ENCODE results near the gene DCUN1D1.

The DCUN1D1 gene

DNA sequence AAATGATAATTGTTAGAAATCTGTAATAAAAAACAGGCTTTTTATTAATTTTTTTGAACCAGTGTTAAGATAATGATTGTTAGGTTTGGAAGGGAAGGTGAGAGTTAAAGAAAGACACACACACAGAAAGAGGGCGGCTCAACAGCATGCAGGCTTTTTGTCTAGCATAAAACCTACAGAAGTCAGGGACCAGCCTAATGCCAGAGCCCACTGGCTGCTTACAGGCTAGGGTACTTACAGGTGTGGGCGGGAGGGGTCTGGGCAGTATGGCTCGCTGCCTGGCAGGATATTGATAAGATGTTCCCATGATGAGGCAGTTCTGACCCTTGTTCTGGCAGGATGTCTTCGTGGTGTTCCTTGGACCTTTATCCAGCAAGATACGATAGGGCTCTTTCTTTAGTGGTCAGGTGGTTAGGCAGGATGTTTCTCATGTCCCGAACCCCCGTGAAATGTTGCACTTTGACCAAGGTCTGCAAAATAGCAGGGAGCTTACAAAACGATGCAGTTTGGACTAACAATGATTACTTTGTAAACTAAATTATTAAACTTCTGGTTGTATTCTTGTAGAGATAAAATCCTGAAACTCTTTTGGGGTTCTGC lies 84.7 kb downstream of the DCUN1D1 start:
- FAIRE-seq: no peak
- DNase-seq (ENCODE audit: low spot score): no peak

DNA sequence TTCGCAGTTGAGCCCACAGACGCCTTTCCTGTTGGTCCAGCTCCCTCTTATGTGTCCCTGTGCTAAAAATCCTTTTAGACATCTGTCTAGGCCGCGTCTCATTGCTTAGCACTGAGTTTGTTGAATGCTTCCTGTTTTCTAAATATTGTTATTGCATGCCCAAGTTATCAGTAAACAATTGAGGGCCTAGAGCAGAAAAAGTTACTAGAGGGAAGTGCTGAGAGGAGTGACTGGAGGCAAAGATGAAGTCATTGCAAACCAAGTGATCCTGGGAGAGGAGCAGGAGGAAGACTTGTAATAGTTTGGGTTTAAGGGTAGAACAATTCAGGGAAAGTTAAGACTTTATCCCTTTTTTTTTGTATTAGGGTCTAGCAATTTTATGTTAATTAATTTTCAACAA lies 88.1 kb downstream of the DCUN1D1 start:
- FAIRE-seq (no peak), DNase-seq (ENCODE audit: low spot score) (no peak)

DNA sequence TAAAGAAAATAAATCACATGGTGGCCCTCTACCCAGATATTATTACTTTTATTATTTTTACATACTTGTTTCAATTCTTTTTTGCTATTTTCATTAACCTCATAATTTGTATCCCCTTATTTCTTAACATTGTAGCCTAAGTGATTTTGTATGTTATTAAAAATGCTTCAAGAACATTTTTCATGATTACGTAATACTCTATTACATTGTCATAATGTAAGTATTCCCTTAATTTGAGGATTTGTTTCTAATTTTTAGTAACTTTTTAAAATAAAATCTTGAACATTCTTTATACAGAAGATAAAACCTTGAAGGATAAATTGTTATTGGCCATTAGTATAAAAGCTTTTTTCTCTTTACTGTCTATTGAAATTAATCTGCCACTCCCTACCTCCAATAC lies 89.0 kb downstream of the DCUN1D1 start:
- FAIRE-seq (no peak), DNase-seq (ENCODE audit: low spot score) (no peak)

DNA sequence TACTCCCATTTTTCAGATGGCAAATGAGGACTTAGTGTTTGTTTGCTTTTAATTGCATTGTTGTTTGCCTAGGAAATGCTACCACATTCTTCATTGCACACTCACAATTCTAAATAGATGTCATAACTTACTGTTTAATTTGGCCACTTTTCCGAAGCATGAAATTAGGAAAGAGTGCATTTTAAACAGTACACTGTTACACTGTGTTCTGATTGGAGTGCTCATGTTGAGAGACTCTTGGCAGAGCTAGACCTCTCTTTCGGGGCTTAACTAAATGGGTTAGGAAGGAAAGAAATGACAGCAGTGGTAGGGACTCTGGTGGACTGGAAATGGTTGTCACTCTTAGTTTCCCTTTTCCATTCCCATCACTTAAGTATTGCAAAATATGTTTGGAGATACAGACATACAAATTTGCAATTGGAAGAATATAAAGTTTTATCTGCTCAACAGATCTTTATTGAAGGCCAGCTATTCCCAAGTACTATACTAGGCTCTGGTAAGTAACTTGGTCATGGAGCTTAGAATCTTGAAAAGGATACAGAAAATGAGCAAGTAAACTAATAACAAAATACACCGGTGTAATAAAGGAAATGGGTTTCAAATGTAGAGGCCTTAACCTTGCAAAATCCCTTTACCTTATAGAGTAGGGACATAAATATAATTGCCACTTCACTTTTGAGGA lies 90.2 kb downstream of the DCUN1D1 start:
- no peak for FAIRE-seq
- DNase-seq (ENCODE audit: low spot score): no peak
